Body of pancreas (tissue), 4 donors: ENCODE measurements around the gene GNLY. TPM values are rescaled to one million over a fixed set of nuclear protein-coding genes. Genes with fewer than 3 reads are reported as not detected.
A peak's percentile ranks its signal among the peaks of the same experiment; 100 is the strongest.

ENCODE experiments used
- ATAC-seq: fragments of 150-250 bp; one replicate; pipeline ENCODE4 v1.9.1; 2016
- DNase-seq, 4 donors: peaks; one replicate each; pipeline ENCODE4 v3.0.0-alpha.2; 2019
- H3K27ac ChIP-seq, 4 donors: fragments of 200-600 bp; sonication (generic); 1 replicate in 3 of 4; 2 replicates in 1 of 4; pipeline versions ENCODE4 v1.5.1 to v1.6.1; 2016 to 2019; ENCODE audit warnings: mild to moderate bottlenecking in 1 of 4, mixed read lengths in 1 of 4, moderate library complexity in 1 of 4
- H3K27me3 ChIP-seq, 2 donors: fragments of 200-600 bp; sonication (generic); one replicate each; pipeline ENCODE4 v1.6.0; 2016; ENCODE audit warnings: mild to moderate bottlenecking in 1 of 2
- H3K36me3 ChIP-seq, 2 donors: fragments of 200-600 bp; sonication (generic); replicated peaks in 1 of 2; 2 replicates each; pipeline ENCODE4 v1.5.1; 2016; ENCODE audit warnings: low read depth in 2 of 2; ENCODE audit not compliant: insufficient read depth in 1 of 2
- H3K4me1 ChIP-seq: fragments of 200-600 bp; sonication (generic); one replicate; pipeline ENCODE4 v1.6.0; 2016
- H3K4me3 ChIP-seq, 2 donors: fragments of 200-600 bp; sonication (generic); 1 replicate in 1 of 2; 2 replicates in 1 of 2; pipeline ENCODE4 v1.5.1; 2016 to 2019
- H3K9me3 ChIP-seq, 3 donors: fragments of 200-600 bp; sonication (generic); 1 replicate in 2 of 3; 2 replicates in 1 of 3; pipeline ENCODE4 v1.5.1; 2016
- POLR2A ChIP-seq, 3 donors: fragments of 450-650 bp; IDR thresholded peaks; one replicate each; pipeline ENCODE4 v1.6.1; 2016; ENCODE audit warnings: antibody characterized with exemption in 3 of 3, mild to moderate bottlenecking in 2 of 3
- WGBS, 2 donors: methylation state at CpG; one replicate each; pipeline ENCODE4 v1.1.5; 2017; 5-methylcytosine and 5-hydroxymethylcytosine counted together
- intact Hi-C: fragments of 100-400 bp; cut with DNase I; formaldehyde crosslinking; loops from one replicate; pipeline ENCODE4 v1.15.1; 2023
- total RNA-seq, 2 donors: library from RNA; depleted of rRNA; stranded (reverse); fragments of >200 nt; gene quantifications; one replicate each; pipeline ENCODE4 v1.1.0, GENCODE V29; 2016
- TF ChIP-seq, protein P1 (sequence below), 7 experiments: fragments of 450-650 bp in 4 of 7; fragments of 200-600 bp in 3 of 7; sonication (generic) in 3 of 7; IDR thresholded peaks; one replicate each; pipeline ENCODE4 v1.5.1; 2016 to 2019; ENCODE audit warnings: antibody characterized with exemption in 7 of 7

GNLY gene
- total RNA-seq, 2 donors from 2014 or later = 5.6 TPM; not detected in 1

DNA sequence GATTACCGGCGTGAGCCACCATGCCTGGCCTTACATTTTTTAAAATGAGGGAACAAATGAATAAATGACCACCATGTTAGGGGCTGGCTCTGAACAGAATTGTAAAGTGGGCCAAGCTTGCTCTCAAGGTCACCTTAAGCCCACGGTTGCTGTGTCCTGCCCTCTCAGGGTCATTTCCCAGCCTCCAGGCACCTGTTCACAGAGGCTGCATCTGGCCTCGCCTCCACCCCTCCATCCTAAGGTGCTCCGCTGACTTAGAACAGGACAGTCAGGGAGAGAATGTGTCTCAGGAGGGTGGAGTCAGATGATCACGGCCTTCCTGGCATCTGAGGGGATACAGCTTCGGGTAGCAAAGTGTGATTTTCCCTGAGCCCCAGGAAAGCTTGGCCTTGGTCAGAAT lies 33.4 kb upstream of the GNLY start:
- TF ChIP-seq, protein P1, sequence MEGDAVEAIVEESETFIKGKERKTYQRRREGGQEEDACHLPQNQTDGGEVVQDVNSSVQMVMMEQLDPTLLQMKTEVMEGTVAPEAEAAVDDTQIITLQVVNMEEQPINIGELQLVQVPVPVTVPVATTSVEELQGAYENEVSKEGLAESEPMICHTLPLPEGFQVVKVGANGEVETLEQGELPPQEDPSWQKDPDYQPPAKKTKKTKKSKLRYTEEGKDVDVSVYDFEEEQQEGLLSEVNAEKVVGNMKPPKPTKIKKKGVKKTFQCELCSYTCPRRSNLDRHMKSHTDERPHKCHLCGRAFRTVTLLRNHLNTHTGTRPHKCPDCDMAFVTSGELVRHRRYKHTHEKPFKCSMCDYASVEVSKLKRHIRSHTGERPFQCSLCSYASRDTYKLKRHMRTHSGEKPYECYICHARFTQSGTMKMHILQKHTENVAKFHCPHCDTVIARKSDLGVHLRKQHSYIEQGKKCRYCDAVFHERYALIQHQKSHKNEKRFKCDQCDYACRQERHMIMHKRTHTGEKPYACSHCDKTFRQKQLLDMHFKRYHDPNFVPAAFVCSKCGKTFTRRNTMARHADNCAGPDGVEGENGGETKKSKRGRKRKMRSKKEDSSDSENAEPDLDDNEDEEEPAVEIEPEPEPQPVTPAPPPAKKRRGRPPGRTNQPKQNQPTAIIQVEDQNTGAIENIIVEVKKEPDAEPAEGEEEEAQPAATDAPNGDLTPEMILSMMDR (IDR thresholded peaks at IDR 0.05) = no peak
- no peak for TF ChIP-seq POLR2A (IDR thresholded peaks at IDR 0.05)
- H3K4me3 ChIP-seq = no peak overlapping the region
- ATAC-seq = no peak
- H3K27ac ChIP-seq = no peak overlapping the region
- no peaks in the 10 kb centered on the region for H3K4me1 ChIP-seq
- H3K27me3 ChIP-seq = no peaks in the 10 kb centered on the region
- no peaks in the 10 kb centered on the region for H3K36me3 ChIP-seq
- WGBS, 2 donors = 78 to 85% methylated on average over 7 of the region's 7 CpGs
- intact Hi-C loops = loop anchor here (10.0 kb wide), 1 partner anchor 426 kb away; no protein-coding TSS in a partner anchor
- DNase-seq = no peak
- H3K9me3 ChIP-seq = no peaks in the 10 kb centered on the region

DNA sequence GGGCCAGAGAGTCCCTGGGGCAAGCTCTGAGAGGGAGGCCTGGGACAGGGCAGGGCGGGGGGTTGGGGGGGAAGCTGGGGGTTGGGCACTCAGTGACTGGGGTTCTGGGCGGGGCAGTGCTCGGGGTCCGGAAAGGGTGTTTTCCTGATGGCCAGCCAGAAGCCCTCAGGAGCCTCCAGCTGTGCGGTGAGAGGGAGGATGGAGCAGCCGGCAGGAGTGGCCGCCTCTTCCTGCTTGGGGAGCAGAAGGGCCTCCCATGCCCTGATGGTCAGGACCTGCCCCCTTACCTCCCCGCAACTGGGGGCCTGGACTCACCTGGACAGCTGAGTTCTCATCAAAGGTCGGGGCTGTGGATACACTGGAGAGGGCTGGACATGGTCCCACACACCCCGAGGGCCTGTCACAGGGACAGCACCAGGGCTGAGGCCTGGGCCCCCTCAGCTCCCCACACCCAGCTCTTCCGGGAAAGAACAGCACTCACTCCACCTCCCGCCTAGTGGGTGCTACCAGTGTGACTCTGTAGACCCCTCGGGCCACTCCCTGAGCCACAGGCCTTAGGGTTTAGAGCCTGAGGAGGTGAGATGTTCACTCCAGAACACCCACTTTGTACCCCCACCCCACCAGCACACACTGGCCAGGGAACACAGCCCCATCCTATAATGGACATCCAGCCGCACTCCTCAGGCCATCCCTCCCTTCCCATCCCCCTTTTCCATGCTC lies 32.9 kb upstream of the GNLY start:
- H3K36me3 ChIP-seq = no peaks in the 10 kb centered on the region
- TF ChIP-seq, protein P1 (IDR thresholded peaks at IDR 0.05) = no peak
- no peak for TF ChIP-seq POLR2A (IDR thresholded peaks at IDR 0.05)
- no peak overlapping the region for H3K4me3 ChIP-seq
- H3K27me3 ChIP-seq = no peaks in the 10 kb centered on the region
- no peaks in the 10 kb centered on the region for H3K9me3 ChIP-seq
- DNase-seq = no peak
- H3K4me1 ChIP-seq = no peaks in the 10 kb centered on the region
- 81% methylated on average over 5 to 14 of the region's 14 CpGs for WGBS, 2 donors
- peak overlapping the region in 1 of 4 donors; percentile 12 for H3K27ac ChIP-seq
- intact Hi-C loops = loop anchor here (10.0 kb wide), 1 partner anchor 426 kb away; no protein-coding TSS in a partner anchor
- peak; percentile 36 for ATAC-seq

DNA sequence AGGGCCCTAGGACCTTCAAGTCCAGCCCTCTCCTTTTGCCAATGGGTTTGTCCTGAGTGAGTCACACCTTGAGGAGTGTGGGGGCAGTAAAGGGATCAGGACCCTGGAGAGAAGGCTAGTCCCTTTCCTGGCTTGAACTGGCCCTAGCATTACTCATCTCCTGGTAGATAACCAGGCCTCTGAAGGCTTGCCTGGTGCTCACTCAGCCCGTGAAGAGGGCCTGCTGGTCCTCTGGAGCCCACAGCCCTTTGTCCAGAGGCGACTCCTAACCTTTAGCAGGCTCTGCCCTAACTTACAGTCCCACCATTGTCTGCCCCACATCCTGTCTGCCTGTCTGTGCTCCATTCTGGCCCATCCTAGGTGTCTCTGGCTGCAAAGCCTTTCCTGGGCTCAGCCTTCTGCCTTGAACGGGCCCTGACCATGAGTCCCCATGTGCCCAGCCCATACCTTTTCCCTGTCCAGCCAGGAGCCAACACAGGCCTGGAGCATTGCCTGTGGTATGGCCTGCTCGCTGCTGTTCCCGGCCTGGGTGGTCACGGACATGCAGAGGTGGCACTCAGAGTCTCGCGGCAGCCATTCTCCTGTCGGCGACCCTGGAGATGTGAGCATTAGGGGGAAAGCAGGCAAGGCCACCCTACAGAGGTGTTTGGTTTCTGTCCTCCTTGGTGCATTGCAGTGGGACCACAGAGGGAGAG lies 31.1 kb upstream of the GNLY start:
- peak overlapping the region in 1 of 4 donors; percentile 40 for H3K27ac ChIP-seq
- no peak overlapping the region for H3K4me3 ChIP-seq
- H3K36me3 ChIP-seq = no peaks in the 10 kb centered on the region
- intact Hi-C loops = loop anchor here (10.0 kb wide), 1 partner anchor 428 kb away; no protein-coding TSS in a partner anchor
- no peak for TF ChIP-seq POLR2A (IDR thresholded peaks at IDR 0.05)
- TF ChIP-seq, protein P1 (IDR thresholded peaks at IDR 0.05) = no peak
- DNase-seq (peak in 2 of 4 donors; percentile 52 to 62), ATAC-seq (peak; percentile 54)
- 81 to 84% methylated on average over 9 to 10 of the region's 10 CpGs for WGBS, 2 donors
- no peaks in the 10 kb centered on the region for H3K4me1 ChIP-seq
- H3K9me3 ChIP-seq = no peaks in the 10 kb centered on the region
- H3K27me3 ChIP-seq = no peaks in the 10 kb centered on the region

DNA sequence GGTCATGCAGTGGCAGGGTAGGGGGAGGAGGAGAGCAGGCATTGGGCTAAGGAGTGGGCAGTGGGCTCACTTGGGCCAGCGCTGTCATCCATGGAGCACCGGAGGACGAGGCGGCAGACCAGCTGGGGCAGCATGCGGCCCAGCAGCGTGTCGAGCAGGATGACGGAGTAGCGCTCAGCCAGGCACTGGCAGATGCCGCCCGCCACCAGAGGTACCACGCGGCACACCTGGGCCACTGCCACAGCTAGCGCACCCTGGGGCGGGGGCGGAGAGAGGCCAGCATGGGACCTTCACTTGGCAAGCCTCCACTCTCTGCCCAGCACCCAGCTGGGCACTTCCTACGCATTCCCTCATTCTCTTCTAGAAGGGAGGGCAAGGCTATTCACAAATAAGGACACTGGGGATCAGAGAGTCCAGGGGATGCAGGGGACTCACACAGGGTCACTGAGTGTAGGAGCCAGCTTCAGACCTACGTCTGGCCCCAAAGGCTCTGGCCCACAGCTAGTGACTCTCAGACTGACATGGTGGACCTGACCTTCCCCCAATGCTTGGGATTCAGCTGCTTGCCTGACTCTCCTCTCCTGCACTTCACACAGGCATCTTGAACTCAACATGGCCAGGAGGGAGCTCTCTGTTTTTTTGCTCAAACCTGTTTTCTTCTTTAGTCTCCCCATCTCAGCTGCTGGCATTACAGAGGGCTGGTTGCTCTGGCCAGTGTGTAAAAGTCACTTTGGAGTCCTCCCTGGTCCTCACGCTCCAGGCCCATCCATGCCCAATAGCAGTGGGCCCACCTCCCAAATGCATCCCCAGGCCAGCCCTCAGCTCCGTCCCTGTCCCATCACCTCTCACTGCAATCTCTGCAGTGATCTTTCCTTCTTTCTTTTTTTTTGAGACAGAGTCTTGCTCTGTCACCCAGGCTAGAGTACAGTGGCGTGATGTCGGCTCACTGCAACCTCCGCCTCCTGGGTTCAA lies 30.3 kb upstream of the GNLY start:
- no peak overlapping the region for H3K4me3 ChIP-seq

More for the DNA sequence above, 30.3 kb upstream of the GNLY start:
- Histone ChIP-seq H3K27me3 (no peaks in the 10 kb centered on the region), H3K27ac (no peak overlapping the region), H3K9me3 (no peaks in the 10 kb centered on the region), H3K36me3 (no peaks in the 10 kb centered on the region), H3K4me1 (no peaks in the 10 kb centered on the region)
- intact Hi-C loops = loop anchor here (10.0 kb wide), 1 partner anchor 429 kb away; no protein-coding TSS in a partner anchor
- DNase-seq (no peak), ATAC-seq (no peak)
- WGBS, 2 donors = 92 to 98% methylated on average over 11 to 19 of the region's 23 CpGs
- no peak for TF ChIP-seq POLR2A (IDR thresholded peaks at IDR 0.05)
